GM12878 (cell line): ENCODE data around the gene KRTAP5-8. TPM values are rescaled to one million over a fixed set of nuclear protein-coding genes. Genes with fewer than 3 reads are reported as not detected.
"Not testable (repeated sequence)": the region's sequence is repeated elsewhere in the genome, so short reads cannot be mapped to it uniquely, and the experiment has no call there.

Experiments used
- ATAC-seq: fragments of 200-7000 bp; cut with Tn5 transposase; 3 replicates; pipeline ENCODE4 v1.9.1; 2020; ENCODE audit warnings: mild to moderate bottlenecking, moderate library complexity
- BruUV-seq: library from RNA; stranded (reverse); fragments of 400-500 nt; replicated peaks from 2 replicates; lab custom pipeline; 2021; lab: Mats Ljungman, UMichigan
- CTCF ChIA-PET: fragments of 300-600 bp; sonication (Branson Sonifier 250); formaldehyde crosslinking; extraction: SDS; loops from one replicate; lab custom pipeline; 2021; ENCODE audit warnings: inconsistent platforms; lab: Yijun Ruan, JAX
- POLR2A ChIA-PET: fragments of 350-600 bp; formaldehyde crosslinking; extraction: SDS; loops from one replicate; lab custom pipeline; 2021; ENCODE audit warnings: inconsistent platforms; lab: Charles Lee
- RAD21 ChIA-PET: fragments of 300-600 bp; sonication (Branson Sonifier 250); formaldehyde crosslinking; loops from one replicate; lab custom pipeline; 2023; ENCODE audit warnings: antibody characterized with exemption; ENCODE audit not compliant: unreplicated experiment; lab: Charles Lee
- SMC1A ChIA-PET: fragments of 300-600 bp; sonication (Branson Sonifier 250); formaldehyde crosslinking; loops from one replicate; lab custom pipeline; 2023; ENCODE audit not compliant: unreplicated experiment, uncharacterized antibody; lab: Charles Lee
- DNase-seq: peaks from one replicate; pipeline ENCODE4 v3.0.0-alpha.2; 2011; ENCODE audit warnings: low read depth, low spot score
- FAIRE-seq: peaks from 3 replicates; lab custom pipeline; 2011; peaks lifted over from hg19 to GRCh38; lab: Jason Lieb, UNC
- H2AFZ ChIP-seq: 2 replicates; pipeline ENCODE4 v1.6.0; 2011; ENCODE audit warnings: low read depth, low read length, control low read depth; ENCODE audit not compliant: control insufficient read depth
- H3K27ac ChIP-seq: 2 replicates; pipeline ENCODE4 v1.5.1; 2011; ENCODE audit warnings: control low read depth; ENCODE audit not compliant: control insufficient read depth, insufficient read depth
- H3K27me3 ChIP-seq, 2 experiments: replicated peaks in 1 of 2; 2 replicates each; pipeline versions ENCODE4 v1.6.0 to v1.6.1; 2011; ENCODE audit warnings: low read length in 1 of 2; ENCODE audit not compliant: control insufficient read depth in 2 of 2, insufficient read depth in 2 of 2
- H3K36me3 ChIP-seq, 2 experiments: 2 replicates each; pipeline ENCODE4 v1.5.1; 2011; ENCODE audit warnings: low read length in 1 of 2; ENCODE audit not compliant: control insufficient read depth in 2 of 2, insufficient read depth in 2 of 2
- H3K4me1 ChIP-seq: 2 replicates; pipeline ENCODE4 v1.6.1; 2011; ENCODE audit warnings: mild to moderate bottlenecking, low read length, moderate library complexity, mixed read lengths; ENCODE audit not compliant: control insufficient read depth, insufficient read depth
- H3K4me2 ChIP-seq: 2 replicates; pipeline ENCODE4 v1.6.0; 2011; ENCODE audit warnings: control low read depth; ENCODE audit not compliant: control insufficient read depth, insufficient read depth
- H3K4me3 ChIP-seq: fragments of 200-600 bp; sonication (generic); 2 replicates; pipeline ENCODE4 v1.5.1; 2016
- H3K79me2 ChIP-seq: 2 replicates; pipeline ENCODE4 v1.6.0; 2011; ENCODE audit warnings: low read length; ENCODE audit not compliant: control insufficient read depth, insufficient read depth
- H3K9ac ChIP-seq: 2 replicates; pipeline ENCODE4 v1.8.0; 2011; ENCODE audit warnings: low read length, control low read depth, mixed read lengths; ENCODE audit not compliant: control insufficient read depth, insufficient read depth
- H3K9me3 ChIP-seq: replicated peaks from 3 replicates; pipeline ENCODE4 v1.5.1; 2011; ENCODE audit warnings: mild to moderate bottlenecking, low read length; ENCODE audit not compliant: control insufficient read depth, insufficient read depth
- H4K20me1 ChIP-seq: 2 replicates; pipeline ENCODE4 v1.6.0; 2011; ENCODE audit not compliant: control insufficient read depth, insufficient read depth
- BCL3 ChIP-seq: IDR thresholded peaks from 2 replicates; pipeline ENCODE4 v1.6.1; 2011; ENCODE audit warnings: borderline replicate concordance, low read depth, mild to moderate bottlenecking, moderate library complexity, low read length; ENCODE audit not compliant: insufficient read depth, poor library complexity, severe bottlenecking
- MTA2 ChIP-seq: fragments of 450-650 bp; IDR thresholded peaks from 2 replicates; pipeline ENCODE4 v1.6.1; 2016; ENCODE audit warnings: low read depth, mild to moderate bottlenecking, moderate library complexity
- REST ChIP-seq: IDR thresholded peaks from 2 replicates; pipeline ENCODE4 v1.6.1; 2012; ENCODE audit warnings: mild to moderate bottlenecking, low read depth, low read length
- ZBED1 ChIP-seq: IDR thresholded peaks from 2 replicates; pipeline ENCODE4 v1.6.1; 2016; ENCODE audit warnings: borderline replicate concordance
- ZBTB4 ChIP-seq: fragments of 450-650 bp; formaldehyde crosslinking; IDR thresholded peaks from 2 replicates; pipeline ENCODE4 v1.4.0; 2022; ENCODE audit warnings: mild to moderate bottlenecking, moderate library complexity
- ZNF207 ChIP-seq: fragments of 450-650 bp; IDR thresholded peaks from 2 replicates; pipeline ENCODE4 v1.6.1; 2014; ENCODE audit warnings: antibody characterized with exemption, mild to moderate bottlenecking, borderline replicate concordance
- WGBS: methylation state at CpG from one replicate; pipeline ENCODE4 v1.1.6; 2016; ENCODE audit warnings: low lambda C conversion rate; ENCODE audit not compliant: insufficient replicate concordance, insufficient coverage; ENCODE audit errors: missing lambda C conversion rate; 5-methylcytosine and 5-hydroxymethylcytosine counted together
- in situ Hi-C: fragments of 300-500 bp; cut with MboI; formaldehyde crosslinking; loops from 9 replicates; pipeline ENCODE4 v1.14.3; 2018; ENCODE audit warnings: mixed read lengths
- intact Hi-C: fragments of 100-400 bp; cut with micrococcal nuclease; formaldehyde crosslinking; loops from one replicate; pipeline ENCODE4 v1.14.2; 2022; ENCODE audit not compliant: unreplicated experiment
- polyA plus RNA-seq, 11 experiments: library from polyadenylated mRNA; depleted of rRNA in 4 of 11; unstranded in 6 of 11; stranded (reverse) in 5 of 11; fragments of >200 nt; fragmentation: Nextera tagmentation in 4 of 11; fragmentation: Illumina TruSeq in 1 of 11; extraction: Ambion mirVana in 4 of 11; extraction: Trizol in 1 of 11; gene quantifications; 1 replicate in 1 of 11; 2 replicates in 10 of 11; pipeline versions ENCODE4 v1.2.1 to v1.2.3, GENCODE V29; 2011 to 2016; ENCODE audit warnings: inconsistent platforms in 2 of 11, missing spikeins in 2 of 11, low read depth in 1 of 11
- total RNA-seq, 4 experiments: library from RNA; depleted of rRNA in 3 of 4; stranded (reverse); fragments of >200 nt in 3 of 4; fragmentation: Illumina TruSeq in 1 of 4; extraction: Trizol in 1 of 4; gene quantifications; 2 replicates each; pipeline versions ENCODE4 v1.2.1 to v1.2.3, GENCODE V29; 2013 to 2021

The KRTAP5-8 gene
- total and polyA plus RNA-seq, 10 of the 15 experiments (the other 5 are each of a cell fraction or from before 2014, with no cell fraction given): 0.07 to 0.36 (median 0.13) TPM; not detected in 6

- TF ChIP-seq BCL3 (peak; percentile 94), REST (no peak), ZNF207 (no peak), MTA2 (no peak), ZBTB4 (CRISPR knock-in tag) (no peak), ZBED1 (no peak)
- TF ChIP-seq, all 136 proteins: peak for 2
These were observed 39.7 kb downstream of the KRTAP5-8 start (continued) for GRCh38 chr11:71577469-71578004.

- ChIA-PET SMC1A (interaction anchor here (0.6 kb wide), 1 partner anchor 86 kb away, joined by 3 read pairs; no protein-coding TSS in a partner anchor), CTCF (interaction anchor here (1.0 to 2.2 kb wide), 5 partner anchors 12 to 132 kb away, joined by 3 to 6 read pairs (median 4); partner anchors contain the start of gene DHCR7)
- FAIRE-seq, H3K4me3 ChIP-seq, ATAC-seq, H4K20me1 ChIP-seq, H3K27ac ChIP-seq, H3K4me2 ChIP-seq, H2AFZ ChIP-seq, H3K36me3 ChIP-seq, H3K4me1 ChIP-seq, H3K27me3 ChIP-seq, H3K9ac ChIP-seq, RAD21 ChIA-PET, H3K79me2 ChIP-seq, H3K9me3 ChIP-seq, DNase-seq, BruUV-seq, POLR2A ChIA-PET, in situ Hi-C loops, intact Hi-C loops: not testable (repeated sequence)
- WGBS: 49% methylated on average over 7 of the region's 7 CpGs
These were observed 41.7 kb downstream of the KRTAP5-8 start for GRCh38 chr11:71579513-71579912.
